Central memory CD4-positive, alpha-beta T cell (primary cell): ENCODE results near the gene OPTC.

Experiments
- DNase-seq: peaks from one replicate; pipeline ENCODE4 v3.0.0; 2022

The OPTC gene

DNA sequence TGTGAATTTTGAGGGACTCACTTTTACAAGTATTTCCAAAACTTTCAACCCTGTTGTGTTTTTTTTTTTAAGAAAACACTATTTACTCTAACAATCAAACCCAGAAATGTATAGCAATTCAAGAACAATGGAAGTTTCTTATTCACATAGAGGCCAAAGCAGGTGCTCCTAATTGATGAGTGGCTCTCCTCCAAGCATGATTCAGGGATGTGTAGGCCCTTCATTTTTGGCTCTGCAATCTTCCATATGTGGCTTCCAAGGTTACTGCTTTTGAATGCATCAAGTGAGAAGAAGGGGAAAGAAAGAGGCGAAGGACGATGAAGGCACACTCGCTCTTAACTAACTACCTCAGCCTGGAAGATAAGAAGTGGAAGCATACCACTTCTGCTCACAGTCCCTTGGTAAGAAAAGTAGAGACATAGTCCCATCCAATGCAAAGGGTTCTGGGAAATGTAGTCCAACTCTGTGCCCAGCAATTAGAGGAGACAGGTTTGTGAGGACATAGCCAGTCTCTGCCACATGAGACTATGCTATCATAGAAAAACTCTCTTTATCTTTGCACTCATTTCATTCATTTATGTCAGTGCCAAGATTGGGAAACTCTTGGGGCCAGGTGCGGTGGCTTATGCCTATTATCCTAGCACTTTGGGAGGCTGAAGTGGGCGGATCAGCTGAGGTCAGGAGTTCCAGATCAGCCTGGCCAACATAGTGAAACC is 46.0 kb downstream of the OPTC start:
- DNase-seq, result no peak

DNA sequence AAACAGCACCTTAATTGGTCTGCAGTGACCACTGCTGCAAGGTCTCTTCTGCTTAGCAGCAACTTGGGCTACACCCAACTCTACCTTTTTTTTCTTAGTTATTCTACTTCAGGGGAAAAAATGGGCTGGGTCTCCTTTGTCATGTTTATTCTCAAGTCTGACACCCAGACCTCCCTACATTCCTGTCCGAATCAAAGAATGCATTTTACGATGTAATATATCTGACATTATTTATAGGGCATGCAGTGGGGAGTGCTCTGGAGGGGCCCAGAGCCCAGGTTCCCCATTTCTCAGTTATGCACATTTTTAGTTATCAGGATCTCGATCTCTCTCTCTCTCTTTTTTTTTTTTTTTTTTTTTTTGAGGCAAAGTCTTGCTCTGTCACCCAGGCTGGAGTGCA is 50.5 kb downstream of the OPTC start:
- DNase-seq, result no peak

DNA sequence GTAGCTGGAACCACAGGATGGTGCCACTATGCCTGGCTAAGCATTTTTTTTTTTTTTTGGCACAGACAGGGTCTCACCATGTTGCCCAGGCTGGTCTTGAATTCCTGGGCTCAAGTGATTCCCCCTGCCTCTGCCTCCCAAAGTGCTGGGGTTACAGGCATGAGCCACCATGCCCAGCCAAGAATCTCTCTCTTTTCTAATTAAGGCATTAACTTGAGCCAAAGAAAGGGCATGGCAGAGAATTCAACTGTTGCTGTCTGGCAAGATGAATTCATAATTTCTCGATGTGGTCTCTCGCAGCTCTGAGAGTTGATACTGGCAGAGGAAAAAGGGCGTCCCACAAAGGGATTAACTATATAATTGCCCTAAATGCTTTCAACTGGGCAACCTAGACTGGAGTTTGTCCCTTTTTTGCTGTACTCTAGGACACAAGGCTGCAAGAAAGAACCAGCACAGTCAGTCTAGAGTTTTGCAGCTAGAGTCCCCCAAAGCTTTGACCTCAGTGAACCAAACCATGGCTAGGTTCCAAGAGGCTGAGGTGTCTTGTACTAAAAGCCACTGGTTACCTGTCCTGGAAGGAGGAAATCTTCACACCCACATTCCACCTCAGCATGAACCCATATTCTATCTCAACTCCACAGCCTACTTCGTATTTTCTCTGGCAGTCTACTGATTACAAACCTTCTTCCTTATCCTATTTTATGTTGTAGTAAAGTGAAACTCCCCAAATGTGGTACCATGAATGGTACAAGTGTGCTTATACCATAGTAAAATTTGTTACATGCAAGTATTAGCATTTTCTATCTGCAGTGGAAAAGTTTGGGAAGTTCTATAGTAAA is 51.2 kb downstream of the OPTC start:
- DNase-seq, result no peak

DNA sequence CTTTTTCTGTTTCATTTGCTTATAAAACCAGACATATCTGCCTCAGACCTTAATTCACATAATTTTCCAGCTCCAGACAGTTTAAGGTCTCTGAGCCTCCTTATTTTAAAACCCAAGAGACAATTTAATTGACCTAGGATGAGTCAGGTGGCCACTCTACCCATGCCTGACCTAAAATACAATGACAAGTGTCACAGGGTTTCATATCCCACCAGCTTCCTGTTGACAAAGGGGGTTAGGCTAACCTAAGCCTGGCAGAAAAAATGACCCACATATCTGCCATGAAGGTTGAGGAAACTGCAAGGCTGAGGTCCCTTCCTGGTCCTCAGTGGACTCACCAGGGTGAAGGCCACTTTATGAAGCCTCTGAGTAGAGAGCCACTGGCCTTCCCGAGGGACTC is 52.3 kb downstream of the OPTC start:
- DNase-seq, result no peak

DNA sequence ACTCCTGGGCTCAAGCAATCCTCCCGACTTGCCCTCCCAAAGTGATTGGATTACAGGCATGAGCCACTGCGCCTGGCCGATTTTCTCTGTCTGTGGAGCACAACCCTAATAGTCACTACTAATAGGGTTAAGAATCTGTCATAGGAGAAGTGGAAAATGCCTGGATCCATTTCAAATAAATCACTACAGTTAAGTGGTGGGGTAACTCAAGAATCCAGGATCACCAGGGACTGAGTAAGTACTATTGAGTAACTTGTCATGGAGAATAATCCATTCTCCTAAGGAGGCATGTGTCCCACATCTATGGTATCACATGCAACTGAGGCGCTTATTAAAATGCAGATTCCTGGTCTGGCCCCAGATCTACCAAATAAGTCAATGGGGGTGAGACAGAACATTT is 53.2 kb downstream of the OPTC start:
- DNase-seq, result no peak

DNA sequence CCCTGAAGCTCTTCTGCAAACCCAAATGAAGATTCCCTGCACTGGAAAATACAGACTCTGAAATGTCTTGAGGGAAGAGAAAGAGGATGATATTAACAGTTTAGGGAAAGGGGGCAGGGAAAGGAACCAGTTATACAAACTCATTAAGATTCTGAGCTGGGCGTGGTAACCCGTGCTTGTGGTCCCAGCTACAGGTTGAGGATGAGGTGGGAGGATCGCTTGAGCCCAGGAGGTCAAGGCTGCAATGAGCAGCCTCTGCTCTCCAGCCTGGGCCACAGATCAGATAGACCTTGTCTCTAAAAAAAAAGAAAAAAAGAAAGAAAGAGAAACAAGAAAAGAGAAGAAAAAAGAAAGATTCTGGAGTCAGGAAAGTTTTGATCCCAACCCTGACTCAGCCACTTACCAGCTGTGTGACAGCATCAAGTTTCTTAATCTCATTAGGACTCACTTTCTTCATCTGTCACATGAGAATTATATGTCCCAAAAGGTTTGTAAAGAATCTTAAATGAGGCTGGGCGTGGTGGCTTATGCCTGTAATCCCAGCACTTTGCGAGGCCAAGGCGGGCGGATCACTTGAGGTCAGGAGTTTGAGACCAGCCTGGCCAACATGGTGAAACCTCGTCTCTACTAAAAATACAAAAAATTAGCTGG is 53.9 kb downstream of the OPTC start:
- no peak for DNase-seq

DNA sequence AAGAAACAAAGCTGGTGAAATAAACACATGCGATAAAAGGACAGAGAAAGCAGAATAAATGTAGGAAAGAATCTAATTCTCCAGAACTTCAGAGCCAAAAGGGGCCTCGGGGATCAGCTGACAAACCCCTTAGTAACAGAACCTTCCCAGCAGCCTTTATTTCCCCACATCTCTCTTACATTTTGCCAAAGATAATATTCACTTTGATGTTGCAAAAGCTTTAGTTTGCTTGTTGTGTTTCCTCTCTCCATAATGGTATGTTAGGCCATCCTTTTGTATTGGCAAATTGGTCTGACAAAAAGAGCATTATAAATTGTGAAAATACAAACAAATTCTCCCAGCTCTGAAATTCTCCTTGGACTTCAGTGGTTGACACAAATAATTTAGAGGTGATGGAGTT is 54.9 kb downstream of the OPTC start:
- no peak for DNase-seq

DNA sequence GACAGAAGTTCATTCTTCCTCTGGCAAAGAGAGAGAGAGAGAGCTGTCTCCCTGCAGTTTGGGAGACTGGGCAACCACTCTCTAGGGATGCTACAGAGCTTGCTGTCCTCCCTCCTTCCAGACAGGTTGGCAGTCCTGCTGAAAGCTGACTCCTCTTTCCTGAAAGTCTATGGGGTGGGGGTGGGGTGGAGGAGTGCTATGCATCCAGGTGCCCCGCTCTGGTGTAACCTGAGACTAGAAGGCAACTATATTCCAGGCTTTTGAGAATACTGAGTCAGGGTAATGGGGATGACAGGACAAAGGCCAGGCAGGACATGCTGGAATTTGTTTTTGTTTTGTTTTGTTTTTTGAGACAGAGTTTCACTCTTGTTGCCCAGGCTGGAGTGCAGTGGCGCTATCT is 55.4 kb downstream of the OPTC start:
- no peak for DNase-seq

DNA sequence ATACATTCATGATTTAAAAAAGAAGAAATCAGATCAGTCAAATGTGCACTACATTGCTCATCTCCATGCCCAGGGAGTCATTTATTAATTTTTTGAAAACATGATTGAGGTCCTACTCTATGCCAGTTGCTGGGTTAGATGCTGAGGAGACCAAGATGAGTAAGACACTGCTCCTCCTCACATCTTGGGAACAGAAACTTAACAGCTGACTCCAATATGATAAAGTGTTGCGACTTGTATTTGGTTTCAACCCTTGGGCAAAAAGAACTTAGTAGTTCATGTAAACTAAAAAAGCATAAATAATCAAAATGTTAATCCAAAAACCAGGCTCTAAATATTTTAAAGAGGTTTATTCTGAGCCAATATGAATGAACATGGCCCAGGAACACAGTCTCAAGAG is 56.9 kb downstream of the OPTC start:
- DNase-seq, result no peak

DNA sequence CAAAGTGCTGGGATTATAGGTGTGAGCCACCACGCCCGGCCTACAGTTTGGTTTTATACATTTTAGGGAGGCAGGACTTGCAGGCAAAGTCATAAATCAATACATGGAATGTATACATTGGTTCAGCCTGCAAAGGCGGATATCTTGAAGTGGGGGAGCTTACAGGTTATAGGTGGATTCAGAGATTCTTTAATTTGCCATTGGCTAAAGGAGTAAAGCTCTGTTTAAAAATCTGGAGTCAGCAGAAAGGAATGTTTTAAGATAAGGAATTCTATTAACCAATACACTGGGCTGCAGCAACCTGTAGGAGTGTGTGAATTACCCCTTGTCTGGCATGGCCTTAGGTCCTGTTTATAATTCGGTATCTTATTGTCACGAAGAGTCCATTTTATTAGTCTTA is 57.6 kb downstream of the OPTC start:
- no peak for DNase-seq

DNA sequence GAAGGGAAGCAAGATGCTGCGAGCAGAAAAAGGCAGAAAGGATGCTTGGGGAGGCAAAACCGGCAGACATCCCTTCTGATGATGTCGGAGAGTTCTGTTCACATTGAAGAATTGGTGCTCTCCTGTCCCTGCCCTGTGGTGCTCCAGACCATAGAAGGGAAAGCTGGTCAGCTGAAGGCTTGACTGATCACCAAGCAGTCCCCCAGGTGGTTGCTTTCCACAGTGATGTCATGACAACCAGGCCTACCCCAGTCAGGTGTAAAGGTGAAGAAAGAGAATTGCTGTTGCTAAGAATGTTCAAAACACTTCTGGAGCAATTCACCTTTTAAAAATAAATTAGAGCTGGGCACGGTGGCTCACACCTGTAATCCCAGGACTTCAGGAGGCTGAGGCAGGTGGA is 59.5 kb downstream of the OPTC start:
- no peak for DNase-seq

DNA sequence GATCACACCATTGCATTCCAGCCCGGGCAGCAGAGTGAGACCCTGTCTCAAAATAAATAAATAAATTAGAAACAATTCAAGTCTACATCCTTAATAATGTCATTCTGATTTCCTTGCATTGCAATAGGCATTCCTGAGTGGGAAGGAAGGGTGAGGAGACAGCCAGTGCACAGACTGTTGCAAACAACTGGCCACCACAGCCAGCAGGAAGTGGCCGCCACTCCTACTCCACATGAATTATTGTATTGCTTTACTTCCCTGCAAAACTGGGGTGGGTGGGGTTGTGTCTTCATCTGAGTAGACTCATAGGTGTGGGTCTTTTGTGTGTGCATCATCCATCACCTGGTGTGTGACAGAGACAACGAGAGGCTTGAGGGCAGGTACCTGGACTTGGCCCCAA is 60.1 kb downstream of the OPTC start:
- no peak for DNase-seq

DNA sequence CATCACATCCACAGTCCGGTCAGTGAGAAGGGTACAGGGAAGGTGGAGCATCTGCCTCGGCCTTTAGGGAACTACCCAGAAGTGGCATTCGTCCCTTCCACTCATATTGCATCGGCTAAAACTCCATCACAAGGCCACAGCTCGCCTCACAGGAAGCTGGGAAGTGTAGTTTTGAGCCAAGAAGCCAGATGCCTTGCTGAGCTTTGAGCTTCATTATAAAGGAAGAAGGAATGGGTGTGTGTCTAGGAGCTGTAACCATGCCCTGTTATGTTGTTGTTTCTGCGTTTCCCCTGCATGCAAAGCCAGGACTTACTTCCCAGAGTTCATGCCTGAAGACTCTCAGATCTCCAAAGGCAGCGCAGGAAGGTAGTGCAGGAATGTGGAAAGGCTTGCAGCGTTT is 61.1 kb downstream of the OPTC start:
- DNase-seq, result no peak

DNA sequence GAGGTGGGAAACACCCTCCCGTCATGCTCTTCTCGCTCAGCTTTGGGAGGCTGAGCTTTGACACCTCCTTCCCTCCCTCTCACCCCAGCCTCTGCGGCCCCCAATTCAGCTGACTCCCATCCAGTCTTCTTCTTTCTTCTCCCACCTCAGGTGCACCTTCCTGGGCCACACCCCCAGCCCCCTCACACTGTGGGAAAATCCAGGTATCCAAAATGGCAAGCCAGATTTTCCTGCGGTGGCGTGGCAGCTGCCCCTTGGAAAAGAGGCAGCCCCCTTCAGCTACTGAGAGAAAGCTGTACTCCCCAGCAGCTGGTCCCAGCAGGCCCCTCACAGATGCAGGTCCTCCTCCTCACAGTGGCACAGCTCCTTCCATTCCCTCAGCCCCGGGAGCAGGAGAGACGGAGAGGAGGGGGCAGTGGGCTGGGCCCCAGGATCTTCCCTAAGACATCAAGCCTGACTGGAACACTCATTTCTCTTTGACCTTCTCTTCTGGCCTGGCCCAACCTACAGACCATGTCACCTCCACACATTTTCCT is 61.6 kb downstream of the OPTC start:
- no peak for DNase-seq

DNA sequence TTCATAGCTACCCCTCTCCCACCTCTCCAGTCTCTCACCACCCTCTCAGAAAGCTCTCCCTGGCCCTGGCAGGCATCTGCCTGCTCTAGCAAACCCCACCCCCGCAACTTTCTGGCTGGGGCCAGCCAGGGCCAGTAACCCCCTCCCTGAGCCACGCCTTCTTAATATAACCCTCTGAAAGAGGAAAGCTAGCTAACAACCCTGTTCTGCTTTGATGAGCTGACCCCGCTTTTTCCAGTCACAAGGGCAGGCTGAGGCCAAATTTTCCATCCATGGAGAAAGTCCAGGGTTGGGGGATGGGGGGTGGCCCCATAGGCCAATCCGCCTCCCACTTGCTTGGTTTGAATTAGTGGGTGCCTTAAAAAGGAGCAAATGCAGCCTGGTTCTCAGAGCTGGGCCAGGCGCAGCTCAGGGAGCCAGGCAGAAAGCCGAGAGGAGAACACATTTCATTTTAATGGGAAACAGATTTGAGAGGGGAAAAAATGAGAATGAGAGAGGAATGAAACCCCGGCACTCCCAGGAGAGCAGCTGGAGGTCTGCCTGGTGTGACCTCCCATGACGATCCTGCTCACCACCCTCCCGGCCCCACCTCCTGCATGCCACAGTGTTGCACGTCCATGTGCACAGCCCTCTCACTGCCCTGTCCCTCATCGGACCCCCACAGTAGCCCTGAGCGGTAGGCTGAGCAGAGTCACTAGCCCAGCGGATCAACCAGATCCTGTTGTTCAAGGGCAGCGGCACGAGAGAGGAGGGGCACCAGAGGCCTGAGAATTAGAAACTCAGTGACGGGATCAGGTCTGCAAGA is 62.3 kb downstream of the OPTC start:
- no peak for DNase-seq

DNA sequence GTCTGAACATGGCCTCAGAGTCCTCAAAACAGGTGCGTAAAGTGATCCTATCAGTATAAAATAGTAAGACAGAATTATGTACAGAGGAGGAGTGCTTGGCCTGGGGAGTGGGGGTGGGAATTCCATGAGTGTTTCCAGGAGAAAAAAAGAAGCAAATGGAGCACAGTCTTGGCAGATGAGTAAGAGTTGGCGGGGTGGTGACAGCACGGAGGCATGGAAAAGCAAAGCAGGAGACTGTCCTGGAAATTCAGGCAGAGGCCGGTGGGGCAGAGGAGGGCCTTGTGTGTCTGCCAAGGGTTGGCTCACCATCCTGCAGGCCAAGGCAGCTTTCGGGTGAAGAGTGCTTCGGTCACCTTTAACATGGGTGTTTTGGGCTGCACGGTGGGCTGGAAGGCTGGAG is 63.4 kb downstream of the OPTC start:
- DNase-seq, result no peak

DNA sequence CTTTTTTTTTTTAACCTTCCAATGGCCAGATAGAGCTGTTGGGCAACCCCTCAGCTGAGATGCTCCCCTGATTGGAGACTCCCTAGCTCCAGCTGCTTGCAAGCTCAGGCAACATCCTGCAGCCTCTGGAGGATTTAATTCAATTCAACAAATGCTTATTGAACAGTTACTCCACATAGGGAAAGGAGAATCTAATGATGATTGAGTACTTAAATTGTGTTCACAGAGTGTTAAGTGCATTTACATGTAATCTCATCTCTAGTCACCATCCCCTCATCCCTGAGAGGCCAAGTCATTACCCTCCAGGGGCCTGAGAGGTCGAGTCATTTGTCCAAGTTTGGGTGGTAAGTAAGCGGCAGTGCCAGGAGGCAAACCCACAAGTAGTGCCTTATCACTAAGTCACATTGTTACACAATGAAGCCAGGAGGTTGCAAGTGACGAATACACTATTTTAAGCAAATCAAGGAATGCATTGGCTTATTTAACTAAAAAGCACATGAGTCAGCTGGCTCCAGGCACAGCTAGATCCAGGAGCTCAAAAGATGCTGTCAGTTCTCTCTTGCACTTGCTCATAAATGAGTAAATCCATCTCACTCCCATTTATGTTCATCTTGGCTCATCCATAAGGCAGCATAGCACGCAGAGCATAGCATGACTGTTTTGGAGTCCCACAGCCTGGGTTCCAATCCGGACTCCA is 64.3 kb downstream of the OPTC start:
- DNase-seq, result no peak
